T1000 (cell line): ENCODE results near the gene PICALM.
"Not testable (repeated sequence)": the region's sequence is repeated elsewhere in the genome, so short reads cannot be mapped to it uniquely, and the experiment has no call there.

Experiments
- DNase-seq: peaks from one replicate; lab custom pipeline; 2025; ENCODE audit warnings: mixed read lengths; lab: John Stamatoyannopoulos, UW

The PICALM gene

GRCh38 chr11:85941380-85941973 lies 127.4 kb downstream of the PICALM start:
- no peak for DNase-seq

- no peak for DNase-seq
These were observed 129.5 kb downstream of the PICALM start for GRCh38 chr11:85939099-85940015.

GRCh38 chr11:85937835-85938234 lies 131.0 kb downstream of the PICALM start:
- DNase-seq = no peak

GRCh38 chr11:85935751-85936150 lies 133.1 kb downstream of the PICALM start:
- no peak for DNase-seq

- no peak for DNase-seq
These were observed 134.2 kb downstream of the PICALM start for GRCh38 chr11:85934596-85935169.

- DNase-seq = no peak
These were observed 138.0 kb downstream of the PICALM start for GRCh38 chr11:85930879-85931366.

GRCh38 chr11:85926653-85927214 lies 142.2 kb downstream of the PICALM start:
- DNase-seq = not testable (repeated sequence)

GRCh38 chr11:85923455-85923854 lies 145.4 kb downstream of the PICALM start:
- no peak for DNase-seq

GRCh38 chr11:85922367-85922766 lies 146.5 kb downstream of the PICALM start:
- DNase-seq = no peak

GRCh38 chr11:85918910-85919794 lies 149.7 kb downstream of the PICALM start:
- DNase-seq = no peak

- DNase-seq = no peak
These were observed 154.5 kb downstream of the PICALM start for GRCh38 chr11:85914425-85914824.

- no peak for DNase-seq
These were observed 155.4 kb downstream of the PICALM start for GRCh38 chr11:85913513-85913912.

- no peak for DNase-seq
These were observed 156.5 kb downstream of the PICALM start for GRCh38 chr11:85912414-85912813.
